SU-DHL-6 (cell line): Measurements from ENCODE around the gene RIOX2.

ENCODE experiments used
- EZH2phosphoT487 ChIP-seq: fragments of 200-600 bp; sonication (generic), shearing (Covaris generic); conservative IDR thresholded peaks from 2 replicates; pipeline ENCODE4 v1.6.1; 2018; ENCODE audit warnings: mild to moderate bottlenecking, antibody characterized with exemption, low read length, moderate library complexity, mixed read lengths
- TF ChIP-seq, protein P1 (sequence below): fragments of 200-600 bp; sonication (generic); IDR thresholded peaks from one replicate; pipeline ENCODE4 v1.5.1; 2017; ENCODE audit warnings: antibody characterized with exemption, mild to moderate bottlenecking, low read length, moderate library complexity; ENCODE audit not compliant: insufficient read depth, poor library complexity, severe bottlenecking

DNA sequence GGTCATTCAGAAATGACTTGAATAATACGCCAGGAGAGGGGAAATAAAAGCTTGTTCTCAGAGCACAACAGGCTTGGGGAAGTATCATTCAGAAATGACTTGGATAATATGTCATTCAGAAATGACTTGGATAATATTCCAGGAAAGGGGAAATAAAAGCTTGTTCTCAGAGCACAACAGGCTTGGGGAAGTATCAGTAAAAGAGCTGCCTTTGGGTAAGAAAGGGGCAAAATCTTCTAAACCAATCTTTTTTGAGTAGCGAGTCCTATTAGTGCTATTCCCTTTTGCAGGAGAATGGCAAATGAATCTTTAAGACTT lies 42.0 kb upstream of the RIOX2 start:
- TF ChIP-seq, protein P1, sequence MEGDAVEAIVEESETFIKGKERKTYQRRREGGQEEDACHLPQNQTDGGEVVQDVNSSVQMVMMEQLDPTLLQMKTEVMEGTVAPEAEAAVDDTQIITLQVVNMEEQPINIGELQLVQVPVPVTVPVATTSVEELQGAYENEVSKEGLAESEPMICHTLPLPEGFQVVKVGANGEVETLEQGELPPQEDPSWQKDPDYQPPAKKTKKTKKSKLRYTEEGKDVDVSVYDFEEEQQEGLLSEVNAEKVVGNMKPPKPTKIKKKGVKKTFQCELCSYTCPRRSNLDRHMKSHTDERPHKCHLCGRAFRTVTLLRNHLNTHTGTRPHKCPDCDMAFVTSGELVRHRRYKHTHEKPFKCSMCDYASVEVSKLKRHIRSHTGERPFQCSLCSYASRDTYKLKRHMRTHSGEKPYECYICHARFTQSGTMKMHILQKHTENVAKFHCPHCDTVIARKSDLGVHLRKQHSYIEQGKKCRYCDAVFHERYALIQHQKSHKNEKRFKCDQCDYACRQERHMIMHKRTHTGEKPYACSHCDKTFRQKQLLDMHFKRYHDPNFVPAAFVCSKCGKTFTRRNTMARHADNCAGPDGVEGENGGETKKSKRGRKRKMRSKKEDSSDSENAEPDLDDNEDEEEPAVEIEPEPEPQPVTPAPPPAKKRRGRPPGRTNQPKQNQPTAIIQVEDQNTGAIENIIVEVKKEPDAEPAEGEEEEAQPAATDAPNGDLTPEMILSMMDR, result no peak
- no peak for TF ChIP-seq EZH2phosphoT487
